Ishikawa (cell line): Measurements from ENCODE around the gene STEAP2.

Experiments used
- CEBPB ChIP-seq: IDR thresholded peaks from 2 replicates; pipeline ENCODE4 v1.6.1; 2012
- CREB1 ChIP-seq: IDR thresholded peaks from 2 replicates; pipeline ENCODE4 v1.6.1; 2012; ENCODE audit warnings: low read depth
- EGR1 ChIP-seq: IDR thresholded peaks from 2 replicates; pipeline ENCODE4 v1.6.1; 2012
- EP300 ChIP-seq: IDR thresholded peaks from 2 replicates; pipeline ENCODE4 v1.6.1; 2012; ENCODE audit warnings: borderline replicate concordance
- MAX ChIP-seq: IDR thresholded peaks from 2 replicates; pipeline ENCODE4 v1.6.1; 2012
- NFIC ChIP-seq: IDR thresholded peaks from 2 replicates; pipeline ENCODE4 v1.6.1; 2012
- REST ChIP-seq: IDR thresholded peaks from 2 replicates; pipeline ENCODE4 v1.6.1; 2012; ENCODE audit warnings: low read depth, mild to moderate bottlenecking
- TAF1 ChIP-seq: IDR thresholded peaks from 2 replicates; pipeline ENCODE4 v1.6.1; 2012; ENCODE audit warnings: low read depth, mild to moderate bottlenecking
- TEAD4 ChIP-seq: IDR thresholded peaks from 2 replicates; pipeline ENCODE4 v1.6.1; 2012
- YY1 ChIP-seq: IDR thresholded peaks from 2 replicates; pipeline ENCODE4 v1.6.1; 2012; ENCODE audit warnings: low read depth

- no peak for TF ChIP-seq EP300
- TF ChIP-seq CREB1: no peak
- no peak for TF ChIP-seq MAX
- no peak for TF ChIP-seq TAF1
- TF ChIP-seq TEAD4: no peak
- TF ChIP-seq EGR1: no peak
- no peak for TF ChIP-seq REST
- TF ChIP-seq CEBPB: no peak
- TF ChIP-seq NFIC: no peak
- no peak for TF ChIP-seq YY1
Measured at GRCh38 chr7:90251304-90251635, 39.7 kb downstream of the STEAP2 start.
